Measurements from ENCODE around the gene GALNT16.

GALNT16 gene

DNA sequence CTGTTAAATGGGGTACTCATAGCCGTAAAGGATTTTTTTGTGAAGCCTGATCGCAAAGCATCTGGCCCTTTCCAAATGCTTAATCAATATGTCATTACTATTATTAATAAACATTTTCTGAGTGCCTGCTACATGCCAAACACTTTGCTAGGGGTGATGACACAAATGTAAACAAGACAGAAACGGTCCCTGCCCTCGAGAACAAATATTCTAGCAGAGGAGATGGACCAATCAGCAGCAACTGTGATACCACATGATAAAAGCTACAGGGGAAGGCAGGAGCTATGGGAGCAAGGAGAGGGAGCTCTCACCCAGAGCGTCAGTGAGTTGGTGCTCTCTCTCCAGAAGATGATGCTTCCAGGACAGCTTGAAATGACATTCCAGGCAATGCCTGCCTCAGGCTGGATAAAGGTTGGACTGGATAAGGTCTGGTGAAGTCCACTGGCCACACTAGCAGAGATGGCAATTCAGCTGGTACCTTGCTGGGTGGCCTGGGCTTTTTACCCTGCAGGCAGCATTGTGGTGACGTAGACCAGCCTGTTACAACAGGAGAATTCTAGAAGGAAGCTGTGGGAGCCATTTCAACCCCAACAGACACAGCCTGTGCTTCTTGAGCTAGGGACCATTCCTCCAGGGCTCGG is 97.1 kb downstream of the GALNT16 start:
- Histone ChIP-seq H3K9ac (ENCODE audit: low read depth, low read length) (no peak overlapping the region), H3K4me3 (ENCODE audit: low read depth, low read length) (no peak overlapping the region), H3K27me3 (ENCODE audit: control insufficient read depth, insufficient read depth, low read length) (no peaks in the 10 kb centered on the region), H3K4me1 (ENCODE audit: control insufficient read depth, insufficient read depth, low read length) (no peaks in the 10 kb centered on the region), H3K27ac (ENCODE audit: low read depth, low read length) (no peak overlapping the region), H3K36me3 (ENCODE audit: control insufficient read depth, insufficient read depth, low read length) (no peaks in the 10 kb centered on the region), H3K9me3 (ENCODE audit: control insufficient read depth, insufficient read depth, low read length) (no peaks in the 10 kb centered on the region)

DNA sequence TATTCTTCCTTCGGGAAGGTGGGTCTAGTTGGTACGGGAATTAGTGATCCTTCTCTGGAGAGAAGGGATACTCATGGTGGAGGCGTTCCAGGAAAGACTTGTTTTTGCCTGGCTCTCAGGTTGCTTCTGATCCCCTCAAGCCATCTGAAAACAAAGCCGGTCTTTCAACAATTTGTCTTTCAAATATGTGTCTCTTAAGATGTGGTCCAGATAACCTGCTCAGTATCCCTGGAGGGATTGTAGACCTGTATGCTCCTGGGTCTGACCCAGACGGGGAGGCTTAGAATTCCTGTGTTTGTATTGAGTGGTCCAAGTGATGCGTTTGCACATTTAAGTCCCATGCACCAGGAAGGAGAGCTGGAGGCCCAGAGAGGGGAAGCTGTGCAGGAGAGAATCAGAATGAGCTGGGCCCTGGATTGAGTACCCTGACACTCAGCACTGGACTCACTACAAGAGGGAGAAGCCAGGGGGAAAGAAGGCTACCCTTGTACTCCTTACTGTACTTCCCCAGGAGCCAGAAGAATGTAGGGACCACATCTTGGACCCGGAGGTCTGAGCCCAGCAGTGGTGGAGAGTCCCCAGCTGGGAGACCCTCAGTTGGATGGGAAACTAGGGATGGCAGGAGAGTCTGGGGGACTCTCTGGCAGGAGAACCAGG is 97.7 kb downstream of the GALNT16 start:
- Histone ChIP-seq H3K27ac (ENCODE audit: low read depth, low read length) (no peak overlapping the region), H3K27me3 (ENCODE audit: control insufficient read depth, insufficient read depth, low read length) (no peaks in the 10 kb centered on the region), H3K4me1 (ENCODE audit: control insufficient read depth, insufficient read depth, low read length) (no peaks in the 10 kb centered on the region), H3K9me3 (ENCODE audit: control insufficient read depth, insufficient read depth, low read length) (no peaks in the 10 kb centered on the region), H3K36me3 (ENCODE audit: control insufficient read depth, insufficient read depth, low read length) (no peaks in the 10 kb centered on the region), H3K9ac (ENCODE audit: low read depth, low read length) (no peak overlapping the region), H3K4me3 (ENCODE audit: low read depth, low read length) (no peak overlapping the region)

DNA sequence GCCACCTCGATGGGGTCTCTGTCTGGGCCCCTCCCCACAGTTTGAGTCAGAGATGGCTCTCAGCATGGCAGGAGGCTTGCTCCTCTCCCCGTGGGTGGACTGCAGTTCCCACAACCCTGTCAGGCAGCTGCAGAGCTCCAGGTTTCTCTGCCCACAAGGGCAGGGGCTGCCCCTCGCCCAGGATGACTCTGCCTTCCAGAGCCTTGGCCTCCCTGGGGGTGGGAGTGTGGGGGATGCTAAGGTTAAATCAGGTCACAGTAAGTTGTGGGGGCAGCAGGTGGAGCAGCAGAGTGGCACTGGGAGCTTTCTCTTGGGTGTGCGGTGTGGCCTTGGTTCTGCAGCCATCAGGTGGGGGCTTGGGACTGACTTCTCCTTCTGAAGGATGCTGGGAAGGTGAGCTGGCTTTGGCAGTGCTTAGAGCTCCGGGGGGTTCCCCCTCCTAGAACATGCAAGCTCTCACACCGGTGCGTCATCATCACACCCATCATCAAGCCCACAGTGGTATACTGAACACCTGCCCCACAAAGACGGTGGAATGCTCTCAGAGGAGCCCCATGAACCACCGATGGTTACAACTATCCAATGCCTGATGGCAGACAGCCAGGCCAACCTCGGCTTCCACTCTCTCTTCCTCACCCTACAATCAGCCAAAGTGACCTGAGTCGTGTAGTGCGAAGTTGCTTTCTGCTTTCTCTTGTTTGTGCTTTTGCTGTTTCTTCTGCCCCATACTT is 98.4 kb downstream of the GALNT16 start:
- Histone ChIP-seq H3K27me3 (ENCODE audit: control insufficient read depth, insufficient read depth, low read length) (no peaks in the 10 kb centered on the region), H3K27ac (ENCODE audit: low read depth, low read length) (no peak overlapping the region), H3K9me3 (ENCODE audit: control insufficient read depth, insufficient read depth, low read length) (no peaks in the 10 kb centered on the region), H3K9ac (ENCODE audit: low read depth, low read length) (no peak overlapping the region), H3K36me3 (ENCODE audit: control insufficient read depth, insufficient read depth, low read length) (no peaks in the 10 kb centered on the region), H3K4me1 (ENCODE audit: control insufficient read depth, insufficient read depth, low read length) (no peaks in the 10 kb centered on the region), H3K4me3 (ENCODE audit: low read depth, low read length) (no peak overlapping the region)

- Histone ChIP-seq H3K36me3 (ENCODE audit: control insufficient read depth, insufficient read depth, low read length) (no peaks in the 10 kb centered on the region), H3K27me3 (ENCODE audit: control insufficient read depth, insufficient read depth, low read length) (no peaks in the 10 kb centered on the region), H3K9ac (ENCODE audit: low read depth, low read length) (no peak overlapping the region), H3K4me1 (ENCODE audit: control insufficient read depth, insufficient read depth, low read length) (no peaks in the 10 kb centered on the region), H3K27ac (ENCODE audit: low read depth, low read length) (no peak overlapping the region), H3K9me3 (ENCODE audit: control insufficient read depth, insufficient read depth, low read length) (no peaks in the 10 kb centered on the region), H3K4me3 (ENCODE audit: low read depth, low read length) (no peak overlapping the region)
These were observed 99.0 kb downstream of the GALNT16 start for GRCh38 chr14:69358966-69359365.

- Histone ChIP-seq H3K9ac (ENCODE audit: low read depth, low read length) (no peak overlapping the region), H3K27me3 (ENCODE audit: control insufficient read depth, insufficient read depth, low read length) (no peaks in the 10 kb centered on the region), H3K36me3 (ENCODE audit: control insufficient read depth, insufficient read depth, low read length) (no peaks in the 10 kb centered on the region), H3K4me1 (ENCODE audit: control insufficient read depth, insufficient read depth, low read length) (no peaks in the 10 kb centered on the region), H3K27ac (ENCODE audit: low read depth, low read length) (no peak overlapping the region), H3K9me3 (ENCODE audit: control insufficient read depth, insufficient read depth, low read length) (no peaks in the 10 kb centered on the region), H3K4me3 (ENCODE audit: low read depth, low read length) (no peak overlapping the region)
These were observed 100.6 kb downstream of the GALNT16 start for GRCh38 chr14:69360438-69361108.

DNA sequence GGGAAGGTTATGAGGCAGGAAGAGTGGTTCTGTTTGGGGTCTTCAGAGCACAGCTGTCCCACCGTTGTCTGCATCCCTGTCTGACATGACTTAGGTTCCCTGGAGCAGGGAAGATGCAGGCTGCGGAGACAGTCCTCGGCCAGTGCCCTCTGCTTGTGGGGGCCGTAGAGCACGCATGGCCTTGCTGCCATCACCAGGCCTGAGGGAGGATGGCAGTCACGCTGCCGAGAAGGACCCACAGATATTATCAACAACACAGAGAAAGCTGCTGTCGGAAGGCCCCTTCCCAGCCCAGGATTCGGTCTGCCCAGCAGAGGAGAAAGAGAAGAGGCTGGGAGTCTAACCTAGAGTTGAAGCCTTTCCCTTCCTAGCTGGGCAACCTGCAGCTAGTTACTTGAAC is 103.1 kb downstream of the GALNT16 start:
- Histone ChIP-seq H3K4me1 (ENCODE audit: control insufficient read depth, insufficient read depth, low read length) (no peaks in the 10 kb centered on the region), H3K4me3 (ENCODE audit: low read depth, low read length) (no peak overlapping the region), H3K9me3 (ENCODE audit: control insufficient read depth, insufficient read depth, low read length) (no peaks in the 10 kb centered on the region), H3K27me3 (ENCODE audit: control insufficient read depth, insufficient read depth, low read length) (no peaks in the 10 kb centered on the region), H3K9ac (ENCODE audit: low read depth, low read length) (no peak overlapping the region), H3K27ac (ENCODE audit: low read depth, low read length) (no peak overlapping the region), H3K36me3 (ENCODE audit: control insufficient read depth, insufficient read depth, low read length) (no peaks in the 10 kb centered on the region)

DNA sequence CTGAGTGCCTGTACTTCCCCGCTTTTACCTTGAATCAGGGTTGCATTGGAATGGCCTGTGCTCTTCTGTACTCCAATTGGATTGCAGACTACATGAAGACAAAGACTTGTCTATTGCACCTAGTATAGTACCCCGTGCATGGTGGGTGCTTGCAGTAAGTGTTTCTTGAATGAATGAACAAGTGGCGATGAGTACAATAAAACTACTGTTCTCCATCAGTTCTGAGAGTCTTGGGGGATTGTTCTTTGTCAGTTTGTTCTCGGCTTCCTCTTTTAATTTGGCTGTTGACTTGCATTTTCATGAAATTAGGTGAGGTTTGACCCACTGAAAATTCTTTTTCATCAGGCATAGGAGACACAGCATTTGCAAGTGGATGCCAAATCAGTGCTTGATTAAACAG is 104.0 kb downstream of the GALNT16 start:
- no peaks in the 10 kb centered on the region for H3K4me1 ChIP-seq (ENCODE audit: control insufficient read depth, insufficient read depth, low read length)
- no peak overlapping the region for H3K4me3 ChIP-seq (ENCODE audit: low read depth, low read length)
- no peaks in the 10 kb centered on the region for H3K27me3 ChIP-seq (ENCODE audit: control insufficient read depth, insufficient read depth, low read length)
- no peaks in the 10 kb centered on the region for H3K9me3 ChIP-seq (ENCODE audit: control insufficient read depth, insufficient read depth, low read length)
- no peak overlapping the region for H3K27ac ChIP-seq (ENCODE audit: low read depth, low read length)
- H3K9ac ChIP-seq (ENCODE audit: low read depth, low read length) = no peak overlapping the region
- H3K36me3 ChIP-seq (ENCODE audit: control insufficient read depth, insufficient read depth, low read length) = no peaks in the 10 kb centered on the region

DNA sequence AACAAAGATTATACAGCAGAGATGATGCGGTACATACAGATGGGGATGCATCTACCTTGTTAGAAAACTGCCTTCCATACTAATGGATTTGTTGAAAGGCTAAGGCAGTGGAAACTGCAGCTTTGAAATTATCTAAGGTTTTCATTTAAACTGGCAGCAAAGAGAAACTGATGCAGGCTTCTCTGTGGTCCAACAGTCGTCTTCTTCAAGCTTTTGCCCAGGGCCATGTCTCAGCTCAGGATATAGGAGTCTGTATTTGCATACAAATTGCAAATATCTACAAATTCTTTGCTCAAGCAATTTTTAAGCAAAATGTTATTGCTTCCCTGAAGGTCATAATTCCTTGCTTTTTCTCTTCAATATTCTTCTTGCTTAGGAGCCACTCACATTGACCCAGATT is 104.4 kb downstream of the GALNT16 start:
- Histone ChIP-seq H3K9ac (ENCODE audit: low read depth, low read length) (no peak overlapping the region), H3K27me3 (ENCODE audit: control insufficient read depth, insufficient read depth, low read length) (no peaks in the 10 kb centered on the region), H3K4me1 (ENCODE audit: control insufficient read depth, insufficient read depth, low read length) (no peaks in the 10 kb centered on the region), H3K27ac (ENCODE audit: low read depth, low read length) (no peak overlapping the region), H3K9me3 (ENCODE audit: control insufficient read depth, insufficient read depth, low read length) (no peaks in the 10 kb centered on the region), H3K4me3 (ENCODE audit: low read depth, low read length) (no peak overlapping the region), H3K36me3 (ENCODE audit: control insufficient read depth, insufficient read depth, low read length) (no peaks in the 10 kb centered on the region)

- Histone ChIP-seq H3K4me1 (ENCODE audit: control insufficient read depth, insufficient read depth, low read length) (0 out of 2 replicates have a peak, but pooled peaks cover 2% of the 10 kb centered on the region), H3K9ac (ENCODE audit: low read depth, low read length) (no peak overlapping the region), H3K36me3 (ENCODE audit: control insufficient read depth, insufficient read depth, low read length) (no peaks in the 10 kb centered on the region), H3K4me3 (ENCODE audit: low read depth, low read length) (no peak overlapping the region), H3K27ac (ENCODE audit: low read depth, low read length) (no peak overlapping the region), H3K9me3 (ENCODE audit: control insufficient read depth, insufficient read depth, low read length) (no peaks in the 10 kb centered on the region), H3K27me3 (ENCODE audit: control insufficient read depth, insufficient read depth, low read length) (no peaks in the 10 kb centered on the region)
These were observed 106.1 kb downstream of the GALNT16 start for GRCh38 chr14:69366069-69366468.

GRCh38 chr14:69366761-69367160 is 106.8 kb downstream of the GALNT16 start:
- Histone ChIP-seq H3K9ac (ENCODE audit: low read depth, low read length) (no peak overlapping the region), H3K4me3 (ENCODE audit: low read depth, low read length) (no peak overlapping the region), H3K27me3 (ENCODE audit: control insufficient read depth, insufficient read depth, low read length) (no peaks in the 10 kb centered on the region), H3K36me3 (ENCODE audit: control insufficient read depth, insufficient read depth, low read length) (no peaks in the 10 kb centered on the region), H3K4me1 (ENCODE audit: control insufficient read depth, insufficient read depth, low read length) (0 out of 2 replicates have a peak, but pooled peaks cover 2% of the 10 kb centered on the region), H3K9me3 (ENCODE audit: control insufficient read depth, insufficient read depth, low read length) (no peaks in the 10 kb centered on the region), H3K27ac (ENCODE audit: low read depth, low read length) (no peak overlapping the region)

GRCh38 chr14:69368381-69368780 is 108.4 kb downstream of the GALNT16 start:
- no peaks in the 10 kb centered on the region for H3K9me3 ChIP-seq (ENCODE audit: control insufficient read depth, insufficient read depth, low read length)
- H3K27ac ChIP-seq (ENCODE audit: low read depth, low read length) = no peak overlapping the region
- 0 out of 2 replicates have a peak, but pooled peaks cover 4% of the 10 kb centered on the region for H3K36me3 ChIP-seq (ENCODE audit: control insufficient read depth, insufficient read depth, low read length)
- no peaks in the 10 kb centered on the region for H3K27me3 ChIP-seq (ENCODE audit: control insufficient read depth, insufficient read depth, low read length)
- H3K9ac ChIP-seq (ENCODE audit: low read depth, low read length) = no peak overlapping the region
- no peak overlapping the region for H3K4me3 ChIP-seq (ENCODE audit: low read depth, low read length)
- H3K4me1 ChIP-seq (ENCODE audit: control insufficient read depth, insufficient read depth, low read length) = 0 out of 2 replicates have a peak, but pooled peaks cover 2% of the 10 kb centered on the region

Measured in HUES48 (cell line).